ENCODE data around the gene GLE1. TPM values are rescaled to one million over a fixed set of nuclear protein-coding genes. Genes with fewer than 3 reads are reported as not detected.

Gene GLE1
- total and polyA plus RNA-seq, 2 donors from 2014 or later, result 15.6 to 22.8 TPM

GRCh38 chr9:128495804-128496417 is 8.6 kb upstream of the GLE1 start:
- peak in 2 of 5 donors; percentile 4 to 13 for DNase-seq
- Histone ChIP-seq H3K27ac (ENCODE audit: low read depth in 2 of 2, low read length in 2 of 2) (no peak overlapping the region), H3K9ac (ENCODE audit: low read length in 3 of 3) (no peak overlapping the region), H3K9me3 (ENCODE audit: control insufficient read depth in 2 of 3, insufficient read depth in 1 of 3, low read length in 3 of 3) (no peaks in the 10 kb centered on the region), H3K4me1 (ENCODE audit: control insufficient read depth in 2 of 3, insufficient read depth in 2 of 3, low read depth in 1 of 3, low read length in 3 of 3) (peaks cover 0 to 9% (median 9%) of the 10 kb centered on the region in 3 donors), H3K27me3 (ENCODE audit: control insufficient read depth, insufficient read depth, low read length) (no peaks in the 10 kb centered on the region), H3K36me3 (ENCODE audit: control insufficient read depth in 2 of 3, insufficient read depth in 3 of 3, low read length in 3 of 3) (peaks cover 0 to 35% (median 25%) of the 10 kb centered on the region in 3 donors), H3K4me3 (ENCODE audit: low read length in 3 of 3) (no peak overlapping the region)
- TF ChIP-seq CTCF (IDR thresholded peaks at IDR 0.05; ENCODE audit: borderline replicate concordance, extremely low read depth, insufficient read depth), result no peak
- FAIRE-seq, result no peak
- intact Hi-C loops (cut with DNase I), result no loop called here

GRCh38 chr9:128497824-128498610 is 6.5 kb upstream of the GLE1 start:
- TF ChIP-seq CTCF (IDR thresholded peaks at IDR 0.05; ENCODE audit: borderline replicate concordance, extremely low read depth, insufficient read depth), result no peak
- no peaks in the 10 kb centered on the region for H3K9me3 ChIP-seq (ENCODE audit: control insufficient read depth in 2 of 3, insufficient read depth in 1 of 3, low read length in 3 of 3)
- H3K27ac ChIP-seq (ENCODE audit: low read depth in 2 of 2, low read length in 2 of 2), result no peak overlapping the region
- no peak for DNase-seq
- FAIRE-seq, result no peak
- H3K27me3 ChIP-seq (ENCODE audit: control insufficient read depth, insufficient read depth, low read length), result no peaks in the 10 kb centered on the region
- H3K4me3 ChIP-seq (ENCODE audit: low read length in 3 of 3), result no peak overlapping the region
- peaks cover 0 to 9% (median 9%) of the 10 kb centered on the region in 3 donors for H3K4me1 ChIP-seq (ENCODE audit: control insufficient read depth in 2 of 3, insufficient read depth in 2 of 3, low read depth in 1 of 3, low read length in 3 of 3)
- peaks cover 0 to 29% (median 19%) of the 10 kb centered on the region in 3 donors for H3K36me3 ChIP-seq (ENCODE audit: control insufficient read depth in 2 of 3, insufficient read depth in 3 of 3, low read length in 3 of 3)
- intact Hi-C loops (cut with DNase I), result no loop called here
- H3K9ac ChIP-seq (ENCODE audit: low read length in 3 of 3), result no peak overlapping the region

- DNase-seq (no peak), FAIRE-seq (no peak)
- intact Hi-C loops (cut with DNase I), result no loop called here
- TF ChIP-seq CTCF (IDR thresholded peaks at IDR 0.05; ENCODE audit: borderline replicate concordance, extremely low read depth, insufficient read depth), result no peak
- Histone ChIP-seq H3K27ac (ENCODE audit: low read depth in 2 of 2, low read length in 2 of 2) (no peak overlapping the region), H3K4me3 (ENCODE audit: low read length in 3 of 3) (no peak overlapping the region), H3K27me3 (ENCODE audit: control insufficient read depth, insufficient read depth, low read length) (no peaks in the 10 kb centered on the region), H3K36me3 (ENCODE audit: control insufficient read depth in 2 of 3, insufficient read depth in 3 of 3, low read length in 3 of 3) (peaks cover 0 to 29% (median 19%) of the 10 kb centered on the region in 3 donors), H3K9me3 (ENCODE audit: control insufficient read depth in 2 of 3, insufficient read depth in 1 of 3, low read length in 3 of 3) (no peaks in the 10 kb centered on the region), H3K4me1 (ENCODE audit: control insufficient read depth in 2 of 3, insufficient read depth in 2 of 3, low read depth in 1 of 3, low read length in 3 of 3) (peaks cover 0 to 11% (median 9%) of the 10 kb centered on the region in 3 donors), H3K9ac (ENCODE audit: low read length in 3 of 3) (no peak overlapping the region)
These were observed 5.6 kb upstream of the GLE1 start for GRCh38 chr9:128498911-128499310.
